ENCODE measurements around the gene DNTTIP2. TPM values are rescaled to one million over a fixed set of nuclear protein-coding genes. Genes with fewer than 3 reads are reported as not detected.

The DNTTIP2 gene
- total RNA-seq, 1 experiment from 2014 or later, result 101 TPM

GRCh38 chr1:93871366-93871765, 7.6 kb downstream of the DNTTIP2 start:
- H2BK5ac ChIP-seq (ENCODE audit: insufficient read length, low read length), result no peak overlapping the region
- no peak overlapping the region for H3K14ac ChIP-seq (ENCODE audit: insufficient read depth, low read length)
- H2AFZ ChIP-seq (ENCODE audit: low read length), result no peak overlapping the region
- no peaks in the 10 kb centered on the region for H3K9me3 ChIP-seq (ENCODE audit: control insufficient read depth, low read depth, low read length)
- no peak overlapping the region for H3K27ac ChIP-seq (ENCODE audit: insufficient read length, low read depth, low read length)
- no peaks in the 10 kb centered on the region for H3K79me1 ChIP-seq (ENCODE audit: insufficient read depth, low read depth, low read length, poor library complexity, severe bottlenecking)
- H3K27me3 Mint-ChIP-seq (ENCODE audit: low read depth), result no peaks in the 10 kb centered on the region
- no peaks in the 10 kb centered on the region for H4K20me1 ChIP-seq (ENCODE audit: control insufficient read depth, insufficient read depth, insufficient read length)
- H2BK12ac ChIP-seq (ENCODE audit: insufficient read length, low read depth, low read length), result no peak overlapping the region
- no peaks in the 10 kb centered on the region for H3K27me3 ChIP-seq (ENCODE audit: insufficient read depth, low read length)
- no peaks in the 10 kb centered on the region for H3K23me2 ChIP-seq (ENCODE audit: insufficient read length, low read depth, low read length, poor library complexity, severe bottlenecking)
- no peak overlapping the region for H4K5ac ChIP-seq (ENCODE audit: insufficient read length, low read depth, low read length)
- no peak overlapping the region; a peak in 1 of 5 replicates for H3K4me3 Mint-ChIP-seq
- H3K9me3 Mint-ChIP-seq, result no peaks in the 10 kb centered on the region
- H3K79me2 ChIP-seq (ENCODE audit: insufficient read depth, low read length), result peaks cover 2% of the 10 kb centered on the region; the same call in 1 of the 2 replicates
- TF ChIP-seq CTCF (conservative IDR thresholded peaks at IDR 0.05), result no peak
- H2AK5ac ChIP-seq (ENCODE audit: insufficient read length, low read length), result no peak overlapping the region
- no peak overlapping the region for H3K27ac Mint-ChIP-seq
- peaks cover 45 to 79% (median 72%) of the 10 kb centered on the region in 3 experiments for H3K36me3 Mint-ChIP-seq (ENCODE audit: insufficient read depth in 1 of 3, low read depth in 3 of 3)
- H3K4me1 Mint-ChIP-seq, result peaks cover 2% of the 10 kb centered on the region in 2 experiments
- no CpG with 5 or more reads among the region's 4 CpGs for WGBS (ENCODE audit: extremely low coverage, insufficient read length, low lambda C conversion rate)
- no peaks in the 10 kb centered on the region for H3K4me1 ChIP-seq (ENCODE audit: insufficient read depth, low read length)
- no peak overlapping the region for H3T11ph ChIP-seq (ENCODE audit: low read length)
- no peak overlapping the region for H3K4ac ChIP-seq (ENCODE audit: low read depth, low read length)
- no peak for DNase-seq
- no peak overlapping the region for H4K8ac ChIP-seq (replicated peaks; ENCODE audit: insufficient read length, low read depth, low read length)
- no peak overlapping the region for H2BK15ac ChIP-seq (ENCODE audit: low read depth, low read length)
- no peak overlapping the region for H2BK20ac ChIP-seq (ENCODE audit: low read depth, low read length, poor library complexity, severe bottlenecking)
- no peak overlapping the region for H3K4me2 ChIP-seq (ENCODE audit: insufficient read depth, insufficient read length, low read length)
- no peak overlapping the region for H2BK120ac ChIP-seq (ENCODE audit: low read depth, low read length, poor library complexity, severe bottlenecking)
- no peak overlapping the region for H3K18ac ChIP-seq (ENCODE audit: insufficient read length, low read depth, low read length)
- H4K91ac ChIP-seq (ENCODE audit: insufficient read length, low read depth, low read length), result no peak overlapping the region
- no peak overlapping the region for H3K23ac ChIP-seq (ENCODE audit: insufficient read length, low read depth, low read length)
- H3K56ac ChIP-seq (ENCODE audit: insufficient read length, low read depth, low read length), result no peak overlapping the region
- H3K9ac ChIP-seq (ENCODE audit: extremely low read depth, insufficient read length, low read length), result no peak overlapping the region

All from H9 (cell line).